NCI-H2107 treated with DMSO at 0.1 percent for 48 hours (cell line): ENCODE results near the gene TACO1.

ENCODE experiments used
- DNase-seq: peaks from one replicate; lab custom pipeline; 2025; ENCODE audit not compliant: unreplicated experiment; lab: John Stamatoyannopoulos, UW

The TACO1 gene

DNA sequence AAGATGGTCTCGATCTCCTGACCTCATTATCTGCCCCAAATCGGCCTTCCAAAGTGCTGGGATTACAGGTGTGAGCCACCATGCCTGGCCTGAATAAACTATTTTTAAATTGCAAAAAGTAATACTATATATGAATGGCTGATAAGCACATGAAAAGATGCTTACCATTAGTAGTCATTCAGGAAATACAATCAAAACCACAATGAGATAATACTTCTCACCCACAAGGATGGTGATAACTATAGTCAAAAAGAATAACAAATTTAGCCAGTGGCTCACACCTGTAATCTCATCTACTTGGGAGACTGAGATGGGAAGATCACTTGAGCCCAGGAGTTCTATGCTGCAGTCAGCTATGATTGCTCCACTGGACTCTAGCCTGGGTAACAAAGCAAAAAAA is 2.4 kb upstream of the TACO1 start:
- no peak for DNase-seq

DNA sequence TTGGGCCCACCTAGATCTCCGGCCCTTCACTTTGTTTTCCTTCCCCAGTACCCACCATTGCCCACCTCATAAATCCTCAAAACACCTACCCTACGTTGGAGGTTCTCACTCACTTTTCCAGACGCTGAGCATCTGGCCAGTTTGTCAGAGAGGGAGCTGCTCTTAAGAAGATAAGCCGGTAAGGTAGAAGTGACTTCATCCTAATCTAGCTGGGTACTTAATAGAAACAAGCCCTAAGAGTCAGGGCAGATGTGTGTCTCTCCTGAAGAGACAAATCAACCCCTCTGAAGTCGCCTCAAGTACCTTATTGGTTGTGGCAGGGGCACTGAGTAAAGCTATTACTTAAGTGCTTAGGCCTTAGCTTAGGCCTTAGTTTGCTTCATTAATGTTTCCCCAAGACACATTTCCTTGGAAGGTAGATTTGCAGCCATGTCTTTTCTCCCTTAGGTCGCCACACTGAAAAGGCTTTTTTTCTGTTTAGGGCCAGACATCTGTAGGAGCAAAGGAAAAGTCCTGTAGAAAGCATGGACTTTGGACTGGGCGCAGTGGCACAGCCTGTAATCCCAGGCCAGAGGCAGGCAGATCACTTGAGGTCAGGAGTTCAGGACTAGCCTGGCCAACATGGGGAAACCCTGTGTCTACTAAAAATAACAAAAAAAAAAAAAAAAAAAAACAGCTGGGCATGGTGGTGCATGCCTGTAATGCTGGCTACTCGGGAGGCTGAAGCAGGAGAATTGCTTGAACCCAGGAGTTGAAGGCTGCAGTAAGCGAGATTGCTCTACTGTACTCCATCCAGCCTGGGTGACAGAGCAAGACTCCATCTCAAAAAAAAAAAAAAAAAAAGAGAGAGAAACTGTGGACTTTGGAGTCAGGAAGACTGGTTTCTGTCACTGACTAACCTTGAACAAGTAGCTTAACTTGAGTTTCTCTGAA is 1.0 kb downstream of the TACO1 start:
- no peak for DNase-seq

DNA sequence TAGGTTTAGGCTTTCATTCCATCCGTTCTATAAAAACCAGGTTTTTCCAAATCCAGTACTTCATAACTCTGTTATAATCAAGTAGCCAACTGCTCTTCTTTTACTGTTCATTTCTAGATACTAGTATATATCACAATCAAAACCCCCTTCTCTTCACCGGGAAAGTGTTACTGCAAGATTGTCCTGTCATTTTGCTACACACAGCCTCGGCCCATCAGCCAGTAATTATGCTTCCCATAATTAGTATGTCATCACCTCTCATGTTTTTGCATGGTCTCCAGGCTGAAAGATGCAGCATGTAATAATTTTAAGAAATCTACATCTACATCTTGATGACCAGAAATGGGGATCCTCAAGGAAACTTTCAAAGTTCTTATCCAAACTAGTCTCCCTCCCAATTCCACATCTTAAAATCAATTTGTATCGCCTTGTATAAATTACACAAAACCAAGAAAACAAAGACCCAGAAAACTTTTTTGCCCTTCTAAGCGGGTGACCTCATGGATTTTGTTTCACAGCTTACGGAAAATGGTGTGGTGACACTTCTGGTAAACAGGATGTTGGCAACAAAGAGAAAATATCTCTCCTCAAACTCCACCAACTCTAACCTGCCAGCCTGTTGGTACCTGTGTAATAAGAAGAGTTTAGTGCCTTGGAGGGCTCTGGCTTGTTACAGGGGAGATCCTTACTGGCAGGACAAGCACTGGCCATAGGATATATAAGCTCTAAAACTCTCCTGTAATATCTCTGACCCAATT is 9.3 kb downstream of the TACO1 start:
- DNase-seq = no peak

DNA sequence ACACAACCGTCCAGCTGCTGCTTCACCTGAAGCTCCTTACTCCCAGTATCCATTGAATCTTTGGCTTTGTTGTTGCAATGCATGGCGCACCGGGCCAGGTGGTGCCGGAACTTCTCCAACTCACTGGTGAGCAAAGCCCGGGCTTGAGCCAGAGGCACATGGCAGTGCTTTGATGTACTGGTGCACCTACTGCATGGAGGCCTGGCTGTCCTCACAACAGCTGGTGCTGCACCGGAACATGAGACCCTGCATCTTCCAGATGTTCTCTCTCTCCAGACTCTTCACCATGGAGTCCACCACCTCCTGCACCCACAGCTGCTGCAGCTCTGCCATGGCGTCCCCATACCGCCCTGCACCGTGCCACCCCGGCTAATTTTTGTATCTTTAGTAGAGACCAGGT is 10.2 kb downstream of the TACO1 start:
- DNase-seq = no peak

DNA sequence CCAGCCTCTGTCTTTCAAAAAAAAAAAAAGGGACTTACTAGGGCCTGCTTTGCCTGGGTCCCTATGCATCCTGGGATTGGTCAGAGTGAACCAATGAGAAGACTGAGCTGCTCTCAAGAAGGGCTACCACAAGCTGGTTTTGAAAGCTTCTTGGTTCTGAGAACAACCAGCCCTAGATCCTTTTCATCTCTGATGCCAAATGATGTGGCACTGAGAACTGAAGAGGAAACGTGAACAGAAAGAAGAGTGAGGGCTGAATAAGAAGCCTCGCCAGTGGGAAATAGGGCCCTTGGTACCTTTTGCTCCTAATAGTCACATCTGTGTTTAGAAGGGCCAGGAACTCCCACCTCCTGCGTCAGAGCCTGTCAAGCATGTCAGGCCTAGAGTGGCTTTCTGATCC is 10.7 kb downstream of the TACO1 start:
- DNase-seq = no peak

DNA sequence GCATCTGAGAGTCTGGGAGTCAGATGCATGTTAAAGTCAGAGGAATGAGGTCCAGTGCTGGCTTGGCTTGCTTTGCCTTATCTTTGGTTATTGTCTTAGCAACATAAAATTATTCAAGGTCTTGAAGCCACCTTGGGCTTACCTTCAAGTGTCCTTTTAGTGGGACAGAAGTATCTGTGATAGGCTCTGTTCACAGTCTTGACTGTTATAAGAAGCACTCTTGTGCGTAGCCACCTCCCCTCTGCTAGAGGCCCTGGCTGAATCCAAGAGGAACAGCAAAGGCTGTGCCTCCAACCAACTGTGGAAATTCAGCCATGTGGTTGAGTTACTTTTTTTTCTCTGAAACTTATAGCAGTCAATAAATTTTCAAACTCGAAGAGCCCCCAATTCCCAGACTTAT is 13.0 kb downstream of the TACO1 start:
- DNase-seq = no peak

DNA sequence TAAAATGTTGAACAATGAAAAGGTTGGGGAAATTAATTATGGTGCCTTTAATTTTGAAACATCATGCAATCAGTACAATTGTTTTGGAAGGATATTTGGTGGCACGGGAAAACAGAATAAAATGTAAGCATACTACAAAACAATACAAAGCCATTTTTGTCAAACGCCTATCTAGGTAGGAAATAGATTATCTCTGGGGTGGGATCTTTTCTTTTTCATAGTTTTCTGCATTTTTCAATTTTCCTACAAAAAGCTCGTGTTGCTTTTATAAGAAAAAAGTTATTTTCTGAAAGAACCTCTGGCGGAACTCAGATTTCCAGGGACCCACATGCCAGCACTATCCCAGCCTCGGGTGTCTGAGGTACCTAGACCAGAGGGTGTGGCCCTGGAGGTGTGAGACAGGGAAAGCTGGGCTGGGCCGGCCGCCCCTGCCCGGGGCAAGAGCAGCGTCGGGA is 20.6 kb downstream of the TACO1 start:
- no peak for DNase-seq

DNA sequence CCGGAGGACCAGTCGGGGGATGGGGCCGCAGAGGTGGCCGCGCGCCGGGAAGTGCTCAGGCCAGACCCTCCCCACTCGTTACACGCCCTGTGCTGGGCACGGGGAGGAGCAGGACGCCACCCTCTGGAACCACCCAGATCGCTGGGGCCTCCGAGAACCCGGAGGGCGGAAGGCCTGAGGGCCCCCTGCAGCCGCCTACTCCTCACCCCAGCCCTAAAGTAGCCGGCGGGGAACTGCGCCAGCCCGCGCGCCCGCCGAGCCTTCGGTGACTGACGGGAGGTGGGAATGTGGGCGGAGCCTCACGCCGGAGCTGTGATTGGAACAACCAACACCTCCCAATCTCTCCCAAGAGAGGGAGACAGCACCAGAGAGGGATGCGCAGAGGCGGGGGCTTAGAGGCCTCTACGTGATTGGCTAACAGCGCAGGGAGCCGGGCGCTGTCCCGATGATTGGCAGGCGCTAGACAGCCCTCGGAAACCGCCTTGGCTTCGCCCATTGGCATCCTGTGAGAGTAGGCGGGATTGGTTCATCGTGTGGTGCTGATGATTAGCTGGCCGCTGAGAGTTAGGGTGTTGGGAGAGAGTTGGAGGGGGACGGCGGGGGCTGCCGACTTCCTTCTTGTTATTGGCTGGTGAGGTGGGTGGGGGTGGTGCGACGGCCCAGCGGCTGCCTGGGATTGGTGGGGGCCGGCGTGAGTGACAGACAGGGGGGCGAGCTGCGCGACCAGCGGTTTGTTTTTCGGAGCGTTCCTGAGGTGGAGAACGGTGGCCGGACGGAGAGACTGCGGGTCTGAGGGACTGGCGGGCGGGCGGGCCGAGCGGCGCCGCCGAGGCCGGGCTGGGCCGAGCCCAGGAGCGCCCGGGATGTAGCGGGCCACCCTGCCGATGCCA is 21.2 kb downstream of the TACO1 start, which contains the start of gene MAP3K3:
Gene MAP3K3, plus strand, starts transcription at position 734 of the 890 bp plus-strand sequence. CDS start 343 bp downstream, outside the sequence.
- DNase-seq = peak; percentile 99

DNA sequence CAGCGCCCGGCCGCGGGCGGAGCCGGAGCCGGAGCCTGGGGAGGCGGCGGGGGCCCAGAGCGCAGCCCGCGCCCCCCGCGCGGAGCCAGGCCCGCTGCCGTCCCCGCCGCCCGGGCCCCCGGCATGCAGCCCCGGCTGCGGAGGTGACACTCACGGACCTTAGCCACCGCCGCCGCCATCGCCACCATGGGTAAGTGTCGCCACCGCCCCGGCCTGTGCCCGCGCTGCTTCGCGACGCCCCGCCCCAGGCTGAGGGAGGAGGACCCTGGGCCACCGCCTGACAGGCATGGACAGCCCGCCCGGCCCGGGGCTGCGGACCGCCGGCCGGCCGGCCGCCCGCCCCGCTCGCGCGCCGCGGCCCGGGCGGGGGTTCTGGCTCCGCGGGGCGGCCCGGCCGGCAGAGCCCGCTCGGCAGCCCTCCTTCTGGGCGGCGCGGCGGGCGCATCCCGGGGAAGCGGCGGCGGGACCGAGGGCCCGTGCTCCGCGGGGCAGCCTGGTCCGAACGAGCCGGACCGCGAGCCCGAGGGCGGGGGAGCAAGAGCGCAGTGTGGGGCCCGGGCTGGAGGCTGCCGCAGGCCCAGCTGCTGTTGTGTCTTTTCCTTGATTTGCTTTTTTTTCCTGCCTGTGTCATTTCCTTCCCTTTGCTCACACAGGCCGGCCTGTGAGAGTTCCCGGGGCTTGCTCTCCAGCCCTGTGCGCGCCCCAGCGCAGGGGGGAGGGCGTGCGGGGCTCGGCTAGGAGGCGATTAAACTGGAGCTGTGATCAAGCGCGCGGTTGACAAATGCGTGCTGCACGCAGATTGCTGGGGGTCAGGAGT is 22.1 kb downstream of the TACO1 start:
- DNase-seq = no peak

DNA sequence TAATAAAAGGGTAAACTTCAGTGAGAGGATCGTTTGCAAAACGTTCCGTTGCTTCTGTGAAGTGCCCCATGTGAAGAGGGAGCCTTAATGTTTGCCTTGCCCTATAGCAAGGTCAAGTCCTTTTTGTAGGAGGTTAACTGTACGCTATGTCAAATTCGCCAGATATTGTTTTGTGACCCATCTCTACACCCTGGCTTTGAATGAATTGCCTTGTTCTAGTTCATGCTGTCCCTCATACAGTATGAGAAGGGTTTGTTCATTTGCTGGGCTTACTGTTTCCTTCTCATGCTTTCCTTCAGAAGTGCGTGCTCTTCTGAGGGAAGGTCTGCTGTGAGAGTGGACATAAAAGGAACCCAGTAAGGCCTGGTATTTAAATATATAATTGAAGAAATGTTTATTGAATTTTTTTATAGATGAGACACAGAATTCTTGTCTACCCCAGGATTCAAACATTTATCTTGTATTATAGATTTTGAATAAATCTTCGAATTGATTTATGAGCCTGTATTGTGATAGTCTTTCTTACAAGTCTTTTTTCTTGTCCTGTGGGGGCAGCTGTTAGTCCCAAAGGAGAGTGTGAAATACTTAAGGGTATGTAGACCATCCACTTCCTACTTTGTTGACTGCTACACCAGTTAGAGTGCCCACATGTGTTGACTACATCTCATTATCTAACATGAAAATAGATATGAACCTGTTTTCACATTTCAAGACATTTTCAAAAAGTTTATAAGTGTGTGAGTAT is 23.3 kb downstream of the TACO1 start:
- DNase-seq = no peak

DNA sequence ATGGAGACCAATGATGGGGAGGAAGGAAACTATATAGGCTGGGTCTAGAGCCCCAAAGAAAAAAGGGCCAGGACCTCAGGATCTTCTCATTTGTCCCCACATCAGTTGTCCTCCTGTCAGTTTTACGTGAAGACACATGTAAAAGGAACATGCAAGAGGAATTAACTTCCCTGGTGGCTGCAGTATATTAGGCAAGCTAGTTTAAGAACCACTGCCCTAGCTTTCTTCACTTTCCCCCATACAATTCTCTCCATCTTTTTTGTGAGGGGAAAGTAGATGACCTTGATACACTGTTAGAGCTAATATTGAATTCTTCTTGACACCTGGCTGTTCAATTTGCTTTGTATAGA is 23.8 kb downstream of the TACO1 start:
- no peak for DNase-seq

DNA sequence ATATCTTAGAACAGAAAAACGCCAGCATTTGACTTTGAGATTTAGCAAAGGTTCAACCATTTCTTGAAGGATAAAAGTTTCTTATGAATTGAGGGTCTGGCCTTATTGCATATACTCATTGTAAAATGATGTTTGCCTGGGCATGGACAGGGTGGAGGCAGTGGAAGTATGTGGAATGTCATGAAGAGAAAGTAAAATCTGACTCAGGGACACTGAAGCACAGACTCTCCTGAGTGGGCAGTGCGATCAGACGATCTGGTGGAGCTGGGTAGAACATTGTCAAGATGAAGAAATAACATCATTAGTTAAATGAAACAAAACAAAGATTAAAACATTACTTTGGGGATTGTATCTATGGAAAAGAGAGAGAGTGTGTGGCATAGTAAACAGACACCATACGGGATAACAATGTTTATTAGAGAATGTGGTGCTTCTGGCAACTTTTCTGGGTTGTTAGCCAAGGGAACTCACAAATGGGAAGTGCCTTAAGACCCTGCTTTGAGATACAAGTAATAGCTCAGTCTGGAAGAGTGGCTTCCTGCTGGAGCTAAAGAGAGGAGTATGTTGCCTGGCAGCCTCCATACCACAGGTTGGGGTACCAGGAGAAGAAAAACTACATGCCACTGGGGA is 26.0 kb downstream of the TACO1 start:
- DNase-seq = no peak

DNA sequence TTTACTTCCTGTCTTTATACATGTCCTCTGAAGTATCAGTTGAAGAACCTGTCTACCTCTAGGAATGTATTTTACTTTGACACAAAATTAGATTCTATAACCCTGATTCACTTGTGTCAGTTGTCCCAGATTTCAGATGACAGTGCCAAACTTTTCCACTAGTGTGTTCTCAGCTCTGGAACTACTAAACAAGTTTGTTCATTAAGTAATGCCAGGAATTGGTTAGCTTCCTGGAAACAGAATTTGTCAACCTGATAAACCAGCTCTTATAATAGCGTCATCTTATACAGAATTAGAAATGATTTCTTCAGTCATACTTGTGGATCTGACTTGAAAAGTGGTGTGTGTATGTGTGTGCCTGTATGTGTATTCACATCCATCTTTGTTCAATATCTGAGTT is 28.9 kb downstream of the TACO1 start:
- DNase-seq = no peak

DNA sequence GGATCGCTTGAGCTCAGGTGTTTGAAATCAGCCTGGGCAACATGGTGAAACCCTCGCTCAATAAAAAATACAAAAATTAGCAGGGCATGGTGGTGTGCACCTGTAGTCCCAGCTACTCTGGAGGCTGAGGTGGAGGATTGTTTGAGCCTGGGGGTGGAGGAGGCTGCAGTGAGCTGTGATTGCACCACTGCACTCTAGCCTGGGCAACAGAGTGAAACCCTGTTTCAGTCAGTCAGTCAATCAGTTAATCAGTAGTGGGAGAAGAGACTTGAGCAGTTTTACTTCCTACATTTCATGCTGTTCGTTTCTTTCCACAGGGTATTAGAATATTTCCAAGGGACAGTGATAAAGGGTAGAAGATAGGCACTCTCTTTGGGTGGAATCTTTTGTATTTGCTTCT is 30.4 kb downstream of the TACO1 start:
- no peak for DNase-seq

DNA sequence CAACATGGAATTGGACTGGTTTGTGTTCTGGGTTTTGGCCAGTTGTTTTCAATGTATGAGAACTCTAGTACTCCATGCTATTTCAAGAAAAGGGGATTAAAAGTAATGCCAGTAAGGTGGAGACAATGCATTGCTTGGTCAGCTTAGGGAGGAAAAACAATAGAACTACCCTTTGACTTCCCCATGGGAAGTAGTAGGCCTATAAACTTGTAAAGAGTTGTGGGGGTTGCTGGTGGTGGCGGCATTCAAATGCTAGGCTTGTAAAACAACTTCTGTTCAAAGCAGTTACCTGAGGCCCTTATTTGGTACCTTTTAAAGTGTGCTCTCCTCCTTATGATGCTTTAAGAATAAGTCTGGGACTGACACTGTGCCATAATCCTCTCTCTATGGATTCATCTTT is 30.9 kb downstream of the TACO1 start:
- no peak for DNase-seq

DNA sequence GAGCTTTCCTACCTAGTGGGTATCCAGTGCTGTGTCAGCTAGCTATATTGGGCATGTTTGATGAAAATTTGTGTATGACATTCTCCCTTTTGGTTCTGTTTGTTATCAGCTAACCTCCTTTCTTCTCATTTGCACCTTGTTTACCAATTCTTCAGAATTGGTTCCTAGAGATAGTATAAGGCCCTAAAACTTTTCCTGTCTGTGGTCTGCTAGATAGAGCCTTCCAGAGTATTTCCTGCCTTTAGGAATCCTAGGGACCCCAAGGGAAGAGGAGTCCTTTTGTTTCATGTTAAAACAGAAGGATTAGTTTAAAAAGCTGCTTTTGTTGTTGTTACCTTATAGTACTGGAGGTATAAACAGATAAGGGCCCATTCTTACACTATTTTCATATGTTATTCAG is 33.0 kb downstream of the TACO1 start:
- no peak for DNase-seq

DNA sequence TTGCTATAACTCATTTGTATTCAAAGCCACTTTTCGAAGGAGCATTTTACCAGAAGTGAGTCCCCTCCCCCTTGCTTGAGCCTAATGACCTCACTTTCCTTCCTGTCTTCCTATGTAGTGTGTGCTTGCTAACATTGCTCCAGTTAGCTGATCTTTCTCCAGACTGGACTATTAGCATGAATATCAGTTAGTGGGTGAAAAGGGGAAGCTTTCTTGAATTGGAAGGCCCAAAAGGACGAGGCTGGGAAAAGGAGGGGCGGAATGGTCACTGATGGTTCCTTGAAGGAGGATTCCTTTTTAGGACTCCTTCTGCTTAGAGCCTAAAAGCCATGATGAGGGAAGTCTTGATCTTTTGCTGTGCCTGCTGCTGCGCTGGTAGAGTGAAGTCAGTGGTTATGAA is 33.5 kb downstream of the TACO1 start:
- DNase-seq = no peak

DNA sequence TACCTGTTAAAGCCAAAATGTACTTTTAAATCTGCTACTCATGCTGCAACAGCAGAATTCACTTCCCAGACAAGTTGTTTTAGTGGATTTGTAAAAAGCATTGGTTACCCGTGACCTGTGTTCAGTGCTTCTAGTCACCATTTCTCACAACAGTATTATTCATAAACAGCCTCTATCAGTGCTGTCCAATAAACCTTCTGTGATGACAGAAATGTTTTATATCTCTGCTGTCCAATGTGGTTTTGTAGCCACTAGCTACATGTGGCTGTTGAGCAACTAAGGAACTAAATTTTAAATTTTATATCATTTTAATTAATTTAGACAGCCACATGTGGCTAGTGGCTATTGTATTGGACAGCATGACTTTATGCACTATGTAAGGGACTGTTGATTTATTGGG is 34.1 kb downstream of the TACO1 start:
- no peak for DNase-seq

DNA sequence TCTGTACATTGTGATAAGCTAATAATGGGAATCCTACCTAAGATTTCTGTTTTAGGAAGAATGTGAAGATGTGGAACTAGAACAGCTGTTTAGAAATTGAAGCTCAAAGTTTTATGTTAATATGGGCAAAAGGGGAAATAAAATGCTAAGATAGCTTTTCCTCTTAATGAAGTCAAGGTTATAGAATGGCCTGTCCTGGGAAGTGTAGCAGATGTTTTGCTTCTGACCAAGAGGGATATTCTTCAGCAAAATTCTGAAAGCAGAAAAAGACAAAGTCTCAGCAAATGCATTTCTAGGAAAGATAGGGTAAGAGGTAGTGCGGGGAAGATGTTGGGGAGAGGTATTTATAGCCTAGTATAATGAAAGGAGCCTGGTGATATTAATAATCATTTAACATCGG is 34.6 kb downstream of the TACO1 start:
- no peak for DNase-seq
